ENCODE results near the gene CD72.
"Not testable (repeated sequence)": the region's sequence is repeated elsewhere in the genome, so short reads cannot be mapped to it uniquely, and the experiment has no call there.

The CD72 gene

DNA sequence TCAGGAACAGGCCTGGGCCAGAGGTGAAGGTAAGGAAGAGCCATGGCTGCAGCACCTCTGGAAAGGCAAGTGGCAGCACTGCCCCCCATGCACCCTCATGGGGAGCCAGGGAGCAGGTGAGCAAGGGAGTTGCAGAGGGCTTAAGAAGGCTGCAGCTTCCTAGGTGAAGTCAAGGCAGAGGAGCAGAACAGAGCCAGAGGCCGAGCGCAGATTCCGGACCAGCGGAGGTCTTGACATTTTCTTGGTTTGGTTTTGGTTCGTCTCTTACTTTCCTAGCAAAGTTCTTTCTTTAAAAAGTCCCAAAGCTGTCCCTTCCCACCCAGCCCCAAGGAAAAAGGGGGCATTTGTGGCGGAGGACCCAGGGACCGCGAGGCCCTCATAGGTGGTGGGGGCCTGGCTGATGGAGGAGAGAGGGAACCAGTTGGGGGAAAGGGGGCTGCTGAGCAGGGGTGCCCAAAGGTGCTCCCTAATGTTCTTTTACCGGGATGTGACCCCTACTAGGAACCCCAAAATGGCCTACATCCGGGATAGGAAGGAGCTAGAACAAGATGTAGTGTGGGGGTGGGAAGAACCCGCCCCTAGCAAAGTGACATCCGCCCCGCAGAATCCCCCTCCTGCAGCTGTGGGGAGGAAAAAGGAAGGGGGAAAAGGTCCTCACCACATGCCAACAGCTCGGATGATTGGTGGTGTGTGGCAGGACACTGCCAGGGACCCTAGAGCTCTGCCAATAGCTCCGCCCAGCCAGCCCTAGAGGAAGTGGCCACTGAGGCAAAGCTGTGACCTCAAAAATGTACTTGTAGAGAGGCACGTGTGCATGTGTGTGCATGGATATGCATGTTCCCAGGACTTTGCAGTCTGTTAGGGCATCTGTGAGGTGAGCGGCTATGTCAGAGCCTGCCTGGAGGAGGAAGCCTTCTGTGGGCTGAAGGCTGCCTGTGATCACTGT, 914 bp upstream of the CD72 start:
- Mint-ChIP-seq H3K9me3 (no peaks in the 10 kb centered on the region), H3K27me3 (peaks cover 17% of the 10 kb centered on the region), H3K4me3 (peak overlapping the region; percentile 33), H3K4me1 (peaks cover 49% of the 10 kb centered on the region), H3K36me3 (no peaks in the 10 kb centered on the region), H3K27ac (peak overlapping the region; percentile 77)
- CTCF ChIA-PET = interaction anchor here (0.6 to 7.0 kb wide), 9 partner anchors 8 to 135 kb away, joined by 3 to 81 read pairs (median 4); partner anchors contain the start of genes MSMP and SIT1
- peak; percentile 61 for DNase-seq

DNA sequence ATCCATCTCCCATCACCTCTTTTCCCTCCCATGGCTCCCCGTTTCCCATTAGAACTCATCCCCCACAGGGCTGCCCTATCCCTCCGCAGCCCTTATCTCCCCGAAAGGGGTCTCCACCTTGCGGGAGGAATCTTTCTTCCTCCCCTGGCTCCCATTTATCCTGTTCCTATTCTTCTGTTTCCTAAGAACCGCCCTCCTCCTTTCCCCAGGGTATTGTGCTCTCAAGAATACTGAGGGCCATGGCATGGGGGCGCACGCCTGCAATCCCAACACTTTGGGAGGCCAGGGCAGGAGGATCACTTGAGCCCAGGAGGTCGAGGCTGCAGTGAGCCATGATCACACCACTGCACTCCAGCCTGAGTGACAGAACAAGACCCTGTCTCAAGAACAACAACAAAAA, 665 bp downstream of the CD72 start:
- Mint-ChIP-seq H3K27me3 (peaks cover 27% of the 10 kb centered on the region), H3K4me1 (peaks cover 49% of the 10 kb centered on the region), H3K4me3 (peak overlapping the region; percentile 80), H3K27ac (peak overlapping the region; percentile 79), H3K9me3 (no peaks in the 10 kb centered on the region), H3K36me3 (no peaks in the 10 kb centered on the region)
- DNase-seq = no peak
- CTCF ChIA-PET = interaction anchor here (0.7 to 7.0 kb wide), 13 partner anchors 8 to 131 kb away, joined by 3 to 81 read pairs (median 11); partner anchors contain the start of genes ARHGEF39, CCDC107, CREB3 and RMRP

DNA sequence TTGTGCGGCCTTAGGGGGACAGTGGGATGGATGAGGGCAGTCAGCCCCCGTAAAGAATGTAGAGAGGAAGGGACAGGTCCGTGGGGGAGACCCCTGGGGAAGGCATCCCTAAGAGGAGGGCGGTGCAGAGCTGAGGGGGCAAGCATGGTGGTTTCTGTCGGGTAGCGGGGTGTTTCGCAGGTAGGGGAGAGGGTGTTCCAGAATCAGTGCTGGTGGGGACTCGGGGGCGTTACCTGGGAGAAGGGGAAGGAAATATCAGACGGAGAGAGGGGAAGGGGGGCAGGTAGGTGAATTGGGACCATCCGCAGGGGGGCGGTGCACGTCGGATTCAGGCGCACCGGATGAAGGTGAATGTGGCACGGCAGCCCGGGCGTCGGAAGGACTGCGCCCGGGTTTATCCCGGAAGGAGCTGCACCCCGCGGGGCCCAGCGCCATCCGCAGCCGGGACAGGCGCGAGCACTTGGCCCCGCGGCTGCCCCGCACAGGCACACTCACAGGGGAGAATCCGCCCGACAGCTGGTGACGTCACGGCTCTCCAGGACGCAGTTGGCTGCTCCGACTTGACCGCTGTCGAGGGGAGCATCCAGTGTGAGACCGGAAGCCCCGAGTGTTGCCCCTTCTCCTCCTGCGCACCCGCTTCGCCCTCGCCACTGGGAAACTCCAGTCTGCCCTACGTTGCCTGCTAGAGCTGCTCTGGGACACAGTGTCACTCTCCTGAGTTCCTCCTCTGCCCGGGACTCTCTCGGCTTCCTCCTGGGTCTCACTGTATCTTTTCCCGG, 1.3 kb downstream of the CD72 start:
- no peaks in the 10 kb centered on the region for H3K9me3 Mint-ChIP-seq
- CTCF ChIA-PET = interaction anchor here (0.7 to 7.0 kb wide), 20 partner anchors 8 to 131 kb away, joined by 3 to 81 read pairs (median 4); partner anchors contain the start of genes ARHGEF39, CCDC107, CREB3 and RMRP
- peaks cover 27% of the 10 kb centered on the region for H3K27me3 Mint-ChIP-seq
- DNase-seq = peak; percentile 79
- H3K4me3 Mint-ChIP-seq = peak overlapping the region; percentile 80
- H3K36me3 Mint-ChIP-seq = no peaks in the 10 kb centered on the region
- peaks cover 49% of the 10 kb centered on the region for H3K4me1 Mint-ChIP-seq
- peak overlapping the region; percentile 79 for H3K27ac Mint-ChIP-seq

DNA sequence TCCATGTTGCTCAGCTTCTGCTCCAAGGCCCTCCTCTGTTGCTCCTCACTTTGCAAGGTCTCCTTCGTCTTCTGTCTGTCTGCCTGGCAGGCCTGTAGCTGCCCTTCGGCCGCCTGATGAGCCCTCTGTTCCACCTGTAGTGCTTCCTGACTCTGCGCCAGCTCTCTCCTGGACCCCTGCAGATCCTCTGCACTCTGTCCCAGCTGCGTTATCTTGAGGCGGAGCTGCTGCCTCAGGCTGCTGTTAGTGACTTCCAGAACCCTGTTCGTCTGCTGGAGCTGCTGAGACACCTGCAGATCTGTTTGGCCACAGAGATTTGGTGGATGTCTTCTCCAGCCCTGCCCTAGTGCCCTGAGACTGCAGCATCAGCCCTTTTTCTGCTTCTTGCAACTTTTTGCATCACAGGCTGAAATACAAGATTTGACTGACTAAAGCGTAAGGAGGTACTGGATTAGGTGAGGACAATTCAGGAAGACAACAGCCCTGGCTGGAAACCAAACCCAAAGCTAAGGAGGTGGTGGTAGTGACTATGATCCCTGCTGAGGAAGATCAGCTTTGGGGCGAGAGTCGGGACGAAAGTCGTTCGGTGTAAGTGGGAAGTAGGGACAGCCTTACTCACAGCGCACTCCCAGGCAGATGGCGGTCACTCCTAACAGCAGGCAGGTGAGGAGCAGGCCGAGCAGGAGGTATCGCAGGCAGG, 2.1 kb downstream of the CD72 start:
- Mint-ChIP-seq H3K27me3 (peaks cover 27% of the 10 kb centered on the region), H3K36me3 (no peaks in the 10 kb centered on the region), H3K4me1 (peaks cover 52% of the 10 kb centered on the region), H3K4me3 (peak overlapping the region; percentile 80), H3K27ac (peak overlapping the region; percentile 50), H3K9me3 (no peaks in the 10 kb centered on the region)
- CTCF ChIA-PET = interaction anchor here (0.7 to 7.0 kb wide), 19 partner anchors 8 to 115 kb away, joined by 3 to 81 read pairs (median 5); partner anchors contain the start of genes ARHGEF39, CCDC107, RMRP and SIT1
- no peak for DNase-seq

DNA sequence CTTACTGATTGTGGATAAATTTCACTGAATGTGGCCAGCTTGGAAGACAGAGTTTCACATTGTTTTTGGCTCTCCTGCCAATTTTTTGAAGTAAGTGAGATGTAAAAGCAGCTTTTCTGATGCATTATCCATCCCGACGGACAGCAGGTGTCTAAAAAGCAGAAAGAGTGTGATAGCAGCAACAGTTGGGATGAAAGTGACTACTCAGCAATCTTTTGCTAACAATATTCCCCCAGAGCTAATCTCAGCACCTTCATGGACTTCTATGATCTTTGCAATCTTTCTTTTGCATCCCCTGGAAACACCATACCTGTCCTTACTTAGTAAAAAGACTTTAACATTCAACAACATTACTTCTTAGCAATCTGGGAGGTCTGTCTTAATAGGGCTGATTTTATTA, 5.4 kb downstream of the CD72 start:
- peaks cover 27% of the 10 kb centered on the region for H3K27me3 Mint-ChIP-seq
- H3K9me3 Mint-ChIP-seq = no peaks in the 10 kb centered on the region
- DNase-seq = no peak
- peaks cover 26% of the 10 kb centered on the region for H3K4me1 Mint-ChIP-seq
- CTCF ChIA-PET = interaction anchor here (0.8 to 6.2 kb wide), 7 partner anchors 17 to 166 kb away, joined by 3 to 41 read pairs (median 11); partner anchors contain the start of genes ARHGEF39, CCDC107, RMRP and SIT1
- H3K27ac Mint-ChIP-seq = no peak overlapping the region
- H3K36me3 Mint-ChIP-seq = peaks cover 11% of the 10 kb centered on the region
- no peak overlapping the region for H3K4me3 Mint-ChIP-seq

DNA sequence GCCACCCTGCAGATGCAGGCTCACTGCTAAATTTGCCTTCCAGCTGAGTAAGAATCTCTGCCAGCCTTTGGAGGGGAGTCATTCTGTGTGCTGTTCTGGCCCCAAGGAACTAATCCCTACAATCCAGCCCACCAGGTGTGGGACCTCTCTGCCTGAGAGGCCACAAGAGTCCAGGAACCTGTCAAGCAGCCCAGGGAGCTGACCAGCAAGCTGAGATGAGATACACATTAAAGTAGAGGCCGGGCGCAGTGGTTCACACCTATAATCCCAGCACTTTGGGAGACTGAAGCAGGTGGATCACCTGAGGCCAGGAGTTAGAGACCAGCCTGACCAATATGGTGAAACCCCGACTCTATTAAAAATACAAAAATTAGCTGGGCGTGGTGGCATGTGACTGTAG, 6.1 kb downstream of the CD72 start:
- not testable (repeated sequence) for DNase-seq, H3K9me3 Mint-ChIP-seq, H3K27ac Mint-ChIP-seq, H3K4me3 Mint-ChIP-seq
- Mint-ChIP-seq H3K4me1 (peaks cover 26% of the 10 kb centered on the region), H3K36me3 (peaks cover 16% of the 10 kb centered on the region), H3K27me3 (peaks cover 27% of the 10 kb centered on the region)
- CTCF ChIA-PET = interaction anchor here (1.2 to 6.2 kb wide), 16 partner anchors 8 to 167 kb away, joined by 3 to 41 read pairs (median 8); partner anchors contain the start of genes ARHGEF39, CCDC107, CREB3 and RMRP

DNA sequence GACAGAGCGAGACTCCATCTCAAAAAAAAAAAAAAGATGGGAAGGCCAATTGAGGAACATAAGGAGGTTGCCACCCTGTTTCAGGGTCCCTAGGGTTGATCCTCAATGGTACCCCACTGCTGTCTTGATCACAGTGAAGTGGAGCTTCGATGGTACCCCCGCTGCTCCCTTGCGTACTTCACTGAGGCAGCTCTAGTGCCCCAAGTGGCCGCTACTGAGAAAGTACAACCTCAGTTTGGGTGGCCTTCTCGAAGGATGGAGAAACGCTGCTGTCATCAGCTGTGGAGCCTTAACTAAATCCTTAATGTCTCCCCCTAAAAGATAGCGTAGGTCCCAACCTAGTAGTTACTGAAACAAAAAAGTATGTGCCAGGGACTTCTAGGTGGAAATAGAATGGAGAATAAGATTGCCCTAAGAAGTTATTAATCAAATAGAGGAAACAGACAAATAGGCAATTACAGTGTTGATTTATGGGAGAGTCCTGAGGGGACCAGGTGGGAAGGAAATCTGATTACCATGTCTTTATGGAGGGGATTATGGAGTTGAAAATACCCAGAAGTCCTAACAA, 6.9 kb downstream of the CD72 start:
- Mint-ChIP-seq H3K27ac (no peak overlapping the region), H3K4me3 (no peak overlapping the region), H3K27me3 (peaks cover 27% of the 10 kb centered on the region), H3K36me3 (peaks cover 21% of the 10 kb centered on the region), H3K4me1 (peaks cover 25% of the 10 kb centered on the region), H3K9me3 (no peaks in the 10 kb centered on the region)
- peak; percentile 70 for DNase-seq
- CTCF ChIA-PET = interaction anchor here (0.7 to 6.2 kb wide), 22 partner anchors 9 to 203 kb away, joined by 3 to 41 read pairs (median 6); partner anchors contain the start of genes ARHGEF39, CCDC107, CREB3 and HINT2

DNA sequence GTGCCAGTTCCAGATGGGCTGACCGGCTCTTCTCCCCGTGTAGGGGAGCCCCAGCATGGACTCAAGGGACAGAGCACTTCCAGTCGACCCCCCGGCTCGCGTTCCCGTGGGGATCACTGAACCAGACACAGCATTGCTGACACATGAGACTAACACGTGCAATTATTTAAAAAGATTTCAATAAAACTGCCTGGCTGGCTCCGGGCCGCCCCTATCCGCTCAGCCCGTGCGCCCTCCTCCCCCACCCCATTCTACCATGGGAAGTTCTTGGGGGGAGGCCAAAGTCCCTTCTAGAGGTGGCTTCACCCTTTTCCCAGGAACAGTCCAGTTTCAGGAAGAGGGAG, 8.4 kb downstream of the CD72 start:
- H3K27me3 Mint-ChIP-seq = peaks cover 16% of the 10 kb centered on the region
- CTCF ChIA-PET = interaction anchor here (1.5 to 6.2 kb wide), 5 partner anchors 48 to 122 kb away, joined by 3 to 41 read pairs (median 12); partner anchors contain the start of genes ARHGEF39, CCDC107, CREB3 and RMRP
- no peak overlapping the region for H3K27ac Mint-ChIP-seq
- H3K4me1 Mint-ChIP-seq = peaks cover 21% of the 10 kb centered on the region
- no peak overlapping the region for H3K4me3 Mint-ChIP-seq
- peaks cover 22% of the 10 kb centered on the region for H3K36me3 Mint-ChIP-seq
- H3K9me3 Mint-ChIP-seq = no peaks in the 10 kb centered on the region
- DNase-seq = no peak

DNA sequence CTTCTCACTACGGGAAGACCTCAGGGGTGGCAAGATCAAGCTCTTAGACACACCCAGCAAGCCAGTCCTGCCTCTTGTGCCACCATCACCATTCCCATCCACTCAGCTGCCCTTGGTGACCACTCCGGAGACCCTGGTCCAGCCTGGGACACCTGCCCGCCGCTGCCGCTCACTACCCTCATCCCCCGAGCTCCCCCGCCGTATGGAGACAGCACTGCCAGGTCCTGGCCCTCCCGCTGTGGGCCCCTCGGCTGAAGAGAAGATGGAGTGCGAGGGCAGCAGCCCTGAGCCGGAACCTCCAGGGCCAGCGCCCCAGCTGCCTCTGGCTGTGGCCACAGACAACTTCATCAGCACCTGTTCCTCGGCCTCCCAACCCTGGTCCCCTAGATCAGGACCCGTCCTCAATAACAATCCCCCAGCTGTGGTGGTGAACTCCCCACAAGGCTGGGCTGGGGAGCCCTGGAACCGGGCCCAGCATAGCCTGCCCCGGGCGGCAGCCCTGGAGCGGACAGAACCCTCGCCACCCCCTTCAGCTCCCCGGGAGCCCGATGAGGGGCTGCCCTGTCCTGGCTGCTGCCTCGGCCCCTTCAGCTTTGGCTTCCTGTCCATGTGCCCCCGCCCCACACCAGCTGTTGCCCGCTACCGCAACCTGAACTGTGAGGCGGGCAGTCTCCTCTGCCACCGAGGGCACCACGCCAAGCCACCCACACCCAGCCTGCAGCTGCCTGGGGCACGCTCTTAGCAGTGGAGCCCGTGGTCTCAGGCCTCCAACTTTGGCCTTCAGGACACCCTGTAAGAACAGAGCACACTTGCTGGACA, 9.0 kb downstream of the CD72 start:
- Mint-ChIP-seq H3K27ac (no peak overlapping the region), H3K36me3 (peaks cover 22% of the 10 kb centered on the region), H3K4me1 (peaks cover 25% of the 10 kb centered on the region), H3K9me3 (no peaks in the 10 kb centered on the region), H3K27me3 (peaks cover 10% of the 10 kb centered on the region), H3K4me3 (no peak overlapping the region)
- DNase-seq = no peak
- CTCF ChIA-PET = interaction anchor here (0.6 to 6.2 kb wide), 4 partner anchors 49 to 91 kb away, joined by 3 to 41 read pairs (median 4); partner anchors contain the start of genes ARHGEF39, CCDC107 and RMRP

DNA sequence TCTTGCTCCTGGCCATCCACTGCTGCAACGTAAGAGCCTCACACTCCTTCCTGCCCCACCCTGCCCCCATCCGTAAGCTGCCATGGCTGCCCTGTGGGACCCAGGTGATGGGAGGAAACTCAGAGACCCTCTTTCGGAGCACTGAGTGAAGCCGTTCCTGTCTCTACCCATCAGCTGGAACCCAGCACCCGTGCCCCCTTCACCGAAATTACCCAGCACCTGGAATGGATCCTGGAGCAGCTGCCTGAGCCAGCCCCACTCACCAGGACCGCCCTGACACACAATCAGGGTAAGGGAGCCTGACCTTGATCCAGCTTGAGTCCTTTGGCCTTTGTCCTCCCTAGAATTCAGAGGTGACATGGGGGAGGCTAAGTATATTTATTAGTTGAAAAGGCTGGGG, 10.0 kb downstream of the CD72 start:
- DNase-seq = no peak
- H3K27ac Mint-ChIP-seq = no peak overlapping the region
- H3K27me3 Mint-ChIP-seq = peaks cover 2% of the 10 kb centered on the region
- peaks cover 22% of the 10 kb centered on the region for H3K36me3 Mint-ChIP-seq
- CTCF ChIA-PET = interaction anchor here (0.6 to 6.2 kb wide), 4 partner anchors 9 to 92 kb away, joined by 3 to 41 read pairs (median 3); partner anchors contain the start of gene ARHGEF39
- peaks cover 35% of the 10 kb centered on the region for H3K4me1 Mint-ChIP-seq
- H3K4me3 Mint-ChIP-seq = no peak overlapping the region
- no peaks in the 10 kb centered on the region for H3K9me3 Mint-ChIP-seq

DNA sequence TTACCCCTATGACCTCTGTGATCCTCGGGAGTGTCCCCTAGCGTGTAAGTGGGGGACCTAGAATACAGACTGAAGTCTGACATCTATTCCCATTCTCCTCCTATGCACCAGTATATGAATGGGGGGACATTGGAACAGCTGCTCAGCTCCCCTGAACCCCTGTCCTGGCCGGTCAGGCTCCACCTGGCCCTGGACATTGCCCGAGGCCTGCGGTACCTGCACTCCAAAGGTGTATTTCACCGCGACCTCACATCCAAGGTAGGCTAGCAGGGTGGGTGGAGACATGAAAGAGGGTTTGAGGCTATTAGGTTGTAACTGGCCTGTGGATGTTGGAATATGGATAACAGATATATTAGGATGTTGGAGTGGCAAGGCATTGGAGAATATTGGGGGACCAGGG, 11.5 kb downstream of the CD72 start:
- Mint-ChIP-seq H3K4me3 (peak overlapping the region; percentile 17), H3K36me3 (peaks cover 22% of the 10 kb centered on the region), H3K4me1 (peaks cover 44% of the 10 kb centered on the region), H3K27me3 (no peaks in the 10 kb centered on the region), H3K27ac (no peak overlapping the region), H3K9me3 (no peaks in the 10 kb centered on the region)
- CTCF ChIA-PET = no interaction called here
- DNase-seq = no peak

DNA sequence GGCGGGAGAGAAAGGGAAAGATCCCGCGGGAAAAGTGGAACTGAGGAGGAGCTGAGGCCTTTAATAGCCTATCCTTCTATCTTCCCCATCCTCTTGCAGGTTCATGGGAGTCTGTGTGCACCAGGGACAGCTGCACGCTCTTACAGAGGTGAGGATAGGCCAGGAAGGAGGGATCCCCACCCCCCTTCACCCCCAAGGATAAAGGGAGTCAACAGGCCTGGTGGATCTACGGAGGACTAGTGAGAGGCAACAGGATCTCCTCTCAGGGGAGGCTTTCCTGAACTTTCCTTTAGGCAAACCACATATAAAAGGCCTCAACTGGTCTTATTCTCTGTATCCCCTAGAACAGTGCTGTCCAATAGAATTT, 12.1 kb downstream of the CD72 start:
- Mint-ChIP-seq H3K4me3 (peak overlapping the region; percentile 79), H3K9me3 (no peaks in the 10 kb centered on the region), H3K36me3 (peaks cover 22% of the 10 kb centered on the region), H3K4me1 (peaks cover 41% of the 10 kb centered on the region), H3K27me3 (no peaks in the 10 kb centered on the region), H3K27ac (peak overlapping the region; percentile 28)
- no peak for DNase-seq
- CTCF ChIA-PET = no interaction called here
